DND-41 (cell line): ENCODE data around the gene EFL1.

Source experiments
- ATAC-seq: fragments of 200-7000 bp; cut with Tn5 transposase; 3 replicates; pipeline ENCODE4 v1.9.1; 2021; ENCODE audit warnings: low read depth; ENCODE audit not compliant: insufficient read depth
- DNase-seq: peaks from one replicate; pipeline ENCODE4 v3.0.0-alpha.2; 2020
- H2AFZ ChIP-seq: 2 replicates; pipeline ENCODE4 v1.6.0; 2012; ENCODE audit warnings: low read depth, low read length
- H3K27ac ChIP-seq: 2 replicates; pipeline ENCODE4 v1.5.1; 2012; ENCODE audit warnings: low read length, inconsistent platforms
- H3K27me3 ChIP-seq: fragments of 200-600 bp; sonication (generic); 2 replicates; pipeline ENCODE4 v1.6.0; 2012; ENCODE audit warnings: low read length, mild to moderate bottlenecking, inconsistent platforms; ENCODE audit not compliant: insufficient read depth, poor library complexity
- H3K36me3 ChIP-seq: 2 replicates; pipeline ENCODE4 v1.5.1; 2012; ENCODE audit warnings: low read length, inconsistent platforms; ENCODE audit not compliant: insufficient read depth
- H3K4me1 ChIP-seq: 2 replicates; pipeline ENCODE4 v1.5.1; 2012; ENCODE audit warnings: mild to moderate bottlenecking, low read length; ENCODE audit not compliant: insufficient read depth
- H3K4me2 ChIP-seq: 2 replicates; pipeline ENCODE4 v1.6.0; 2012; ENCODE audit warnings: mild to moderate bottlenecking, moderate library complexity, low read length, inconsistent platforms; ENCODE audit not compliant: insufficient read depth
- H3K4me3 ChIP-seq, 2 experiments: fragments of 200-600 bp in 1 of 2; shearing (Covaris generic) in 1 of 2; 2 replicates each; pipeline ENCODE4 v1.5.1; 2012 to 2016; ENCODE audit warnings: inconsistent platforms in 2 of 2, low read length in 2 of 2, mild to moderate bottlenecking in 2 of 2, low read depth in 1 of 2, moderate library complexity in 1 of 2
- H3K79me2 ChIP-seq: 2 replicates; pipeline ENCODE4 v1.6.0; 2012; ENCODE audit warnings: low read length, inconsistent platforms; ENCODE audit not compliant: insufficient read depth
- H3K9ac ChIP-seq: 2 replicates; pipeline ENCODE4 v1.6.0; 2012; ENCODE audit warnings: low read depth, mild to moderate bottlenecking, inconsistent platforms, low read length, moderate library complexity
- H3K9me3 ChIP-seq: 2 replicates; pipeline ENCODE4 v1.5.1; 2012; ENCODE audit warnings: low read length, moderate library complexity, mild to moderate bottlenecking, inconsistent platforms; ENCODE audit not compliant: insufficient read depth, severe bottlenecking
- H4K20me1 ChIP-seq: 2 replicates; pipeline ENCODE4 v1.6.0; 2012; ENCODE audit warnings: low read length; ENCODE audit not compliant: insufficient read depth
- EZH2 ChIP-seq: IDR thresholded peaks from 3 replicates; pipeline ENCODE4 v1.6.1; 2012; ENCODE audit warnings: borderline replicate concordance, low read depth, mild to moderate bottlenecking, moderate library complexity, low read length, inconsistent platforms; ENCODE audit not compliant: severe bottlenecking
- TF ChIP-seq, protein P1 (sequence below): IDR thresholded peaks from 2 replicates; pipeline ENCODE4 v1.5.1; 2012; ENCODE audit warnings: borderline replicate concordance, low read length, moderate library complexity, mild to moderate bottlenecking; ENCODE audit not compliant: poor library complexity, severe bottlenecking; ENCODE audit errors: extremely low read depth

EFL1 gene

DNA sequence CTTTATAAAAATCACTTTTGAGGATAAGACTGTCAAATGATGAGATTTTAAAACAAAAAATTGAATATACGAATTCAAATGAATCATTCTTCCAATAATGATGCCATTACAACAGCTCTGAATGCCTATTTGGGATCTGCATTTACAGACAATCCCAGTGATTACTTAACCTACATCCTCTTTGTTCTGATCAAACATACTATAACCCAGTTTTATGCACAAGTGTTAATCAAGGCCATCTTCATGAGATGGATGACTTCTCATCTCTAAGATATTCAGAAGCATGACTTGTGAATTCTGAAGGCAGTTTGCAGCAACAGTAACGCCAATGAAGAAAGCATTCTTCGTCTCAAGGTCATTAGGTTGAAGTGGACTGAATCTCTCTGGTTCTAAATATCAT, 126.4 kb downstream of the EFL1 start:
- Histone ChIP-seq H4K20me1 (no peaks in the 10 kb centered on the region), H3K79me2 (no peaks in the 10 kb centered on the region), H3K27me3 (no peaks in the 10 kb centered on the region), H3K9ac (no peak overlapping the region), H3K4me3 (no peak overlapping the region), H3K27ac (no peak overlapping the region), H2AFZ (no peak overlapping the region), H3K4me2 (no peak overlapping the region), H3K9me3 (no peaks in the 10 kb centered on the region), H3K4me1 (no peaks in the 10 kb centered on the region), H3K36me3 (peaks cover 55% of the 10 kb centered on the region)
- TF ChIP-seq, protein P1, sequence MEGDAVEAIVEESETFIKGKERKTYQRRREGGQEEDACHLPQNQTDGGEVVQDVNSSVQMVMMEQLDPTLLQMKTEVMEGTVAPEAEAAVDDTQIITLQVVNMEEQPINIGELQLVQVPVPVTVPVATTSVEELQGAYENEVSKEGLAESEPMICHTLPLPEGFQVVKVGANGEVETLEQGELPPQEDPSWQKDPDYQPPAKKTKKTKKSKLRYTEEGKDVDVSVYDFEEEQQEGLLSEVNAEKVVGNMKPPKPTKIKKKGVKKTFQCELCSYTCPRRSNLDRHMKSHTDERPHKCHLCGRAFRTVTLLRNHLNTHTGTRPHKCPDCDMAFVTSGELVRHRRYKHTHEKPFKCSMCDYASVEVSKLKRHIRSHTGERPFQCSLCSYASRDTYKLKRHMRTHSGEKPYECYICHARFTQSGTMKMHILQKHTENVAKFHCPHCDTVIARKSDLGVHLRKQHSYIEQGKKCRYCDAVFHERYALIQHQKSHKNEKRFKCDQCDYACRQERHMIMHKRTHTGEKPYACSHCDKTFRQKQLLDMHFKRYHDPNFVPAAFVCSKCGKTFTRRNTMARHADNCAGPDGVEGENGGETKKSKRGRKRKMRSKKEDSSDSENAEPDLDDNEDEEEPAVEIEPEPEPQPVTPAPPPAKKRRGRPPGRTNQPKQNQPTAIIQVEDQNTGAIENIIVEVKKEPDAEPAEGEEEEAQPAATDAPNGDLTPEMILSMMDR: no peak
- TF ChIP-seq EZH2: no peak
- no peak for ATAC-seq
- DNase-seq: no peak

DNA sequence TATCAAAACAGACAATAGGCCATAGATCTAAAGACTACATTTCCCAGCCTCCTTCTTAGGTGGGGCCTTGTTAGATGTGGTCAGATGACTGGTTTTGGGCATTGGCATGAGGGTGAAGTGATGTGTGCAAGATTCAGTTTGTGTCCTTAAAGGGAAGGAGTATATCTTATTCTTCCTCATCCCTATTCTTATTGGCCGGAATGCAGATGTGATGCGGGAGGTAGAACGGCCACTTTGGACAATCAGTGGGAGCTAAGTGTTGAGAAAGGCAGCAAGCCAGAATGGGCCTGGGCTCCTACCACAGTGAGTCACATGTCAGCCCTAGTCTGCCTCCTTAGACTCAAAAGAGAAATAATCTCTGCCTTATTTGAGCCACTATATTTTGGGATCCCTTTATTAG, 126.9 kb downstream of the EFL1 start:
- no peak for DNase-seq
- no peaks in the 10 kb centered on the region for H3K4me1 ChIP-seq
- no peak for TF ChIP-seq EZH2
- TF ChIP-seq, protein P1: no peak
- H3K27me3 ChIP-seq: no peaks in the 10 kb centered on the region
- H3K4me3 ChIP-seq: no peak overlapping the region
- no peak overlapping the region for H3K27ac ChIP-seq
- no peaks in the 10 kb centered on the region for H3K9me3 ChIP-seq
- no peak overlapping the region for H3K4me2 ChIP-seq
- no peaks in the 10 kb centered on the region for H3K79me2 ChIP-seq
- no peak overlapping the region for H3K9ac ChIP-seq
- no peak for ATAC-seq
- H4K20me1 ChIP-seq: no peaks in the 10 kb centered on the region
- no peak overlapping the region for H2AFZ ChIP-seq
- H3K36me3 ChIP-seq: peaks cover 56% of the 10 kb centered on the region

GRCh38 chr15:82134461-82134860, 128.1 kb downstream of the EFL1 start:
- no peaks in the 10 kb centered on the region for H3K4me1 ChIP-seq
- H4K20me1 ChIP-seq: no peaks in the 10 kb centered on the region
- H3K79me2 ChIP-seq: no peaks in the 10 kb centered on the region
- no peak overlapping the region for H2AFZ ChIP-seq
- ATAC-seq (no peak), DNase-seq (no peak)
- H3K4me2 ChIP-seq: no peak overlapping the region
- no peaks in the 10 kb centered on the region for H3K27me3 ChIP-seq
- TF ChIP-seq EZH2: no peak
- TF ChIP-seq, protein P1: no peak
- no peak overlapping the region for H3K9ac ChIP-seq
- H3K36me3 ChIP-seq: peaks cover 67% of the 10 kb centered on the region
- no peaks in the 10 kb centered on the region for H3K9me3 ChIP-seq
- H3K4me3 ChIP-seq: no peak overlapping the region
- H3K27ac ChIP-seq: no peak overlapping the region

DNA sequence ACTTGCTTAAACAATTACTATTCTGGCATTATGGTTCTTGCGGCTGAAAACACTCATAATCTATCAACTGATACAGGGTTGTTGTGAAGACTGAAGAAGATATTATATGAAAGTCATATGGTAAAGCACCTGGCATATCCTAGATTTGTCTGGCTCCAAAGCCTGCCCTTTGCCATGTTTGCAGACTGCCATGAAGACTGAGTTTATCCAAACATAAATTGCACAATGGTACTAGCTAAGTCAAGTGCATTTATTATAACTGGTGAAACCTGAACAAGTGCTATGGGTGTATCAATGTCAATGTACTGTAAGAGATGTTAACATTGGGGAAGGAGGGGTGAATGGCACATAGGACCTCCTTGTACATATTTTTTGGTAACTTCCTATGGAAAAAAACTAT, 129.3 kb downstream of the EFL1 start:
- Histone ChIP-seq H3K36me3 (peaks cover 70% of the 10 kb centered on the region), H3K79me2 (no peaks in the 10 kb centered on the region), H3K27me3 (no peaks in the 10 kb centered on the region), H2AFZ (no peak overlapping the region), H3K27ac (no peak overlapping the region), H3K9ac (no peak overlapping the region), H3K4me3 (no peak overlapping the region), H3K4me1 (no peaks in the 10 kb centered on the region), H3K4me2 (no peak overlapping the region), H4K20me1 (no peaks in the 10 kb centered on the region), H3K9me3 (no peaks in the 10 kb centered on the region)
- TF ChIP-seq, protein P1: no peak
- no peak for TF ChIP-seq EZH2
- DNase-seq: no peak
- ATAC-seq: no peak
